ENCODE measurements around the gene LSM7. TPM values are rescaled to one million over a fixed set of nuclear protein-coding genes. Genes with fewer than 3 reads are reported as not detected.

Gene LSM7
- total RNA-seq, 6 donors from 2014 or later, result 58.6 to 127 (median 89.8) TPM

DNA sequence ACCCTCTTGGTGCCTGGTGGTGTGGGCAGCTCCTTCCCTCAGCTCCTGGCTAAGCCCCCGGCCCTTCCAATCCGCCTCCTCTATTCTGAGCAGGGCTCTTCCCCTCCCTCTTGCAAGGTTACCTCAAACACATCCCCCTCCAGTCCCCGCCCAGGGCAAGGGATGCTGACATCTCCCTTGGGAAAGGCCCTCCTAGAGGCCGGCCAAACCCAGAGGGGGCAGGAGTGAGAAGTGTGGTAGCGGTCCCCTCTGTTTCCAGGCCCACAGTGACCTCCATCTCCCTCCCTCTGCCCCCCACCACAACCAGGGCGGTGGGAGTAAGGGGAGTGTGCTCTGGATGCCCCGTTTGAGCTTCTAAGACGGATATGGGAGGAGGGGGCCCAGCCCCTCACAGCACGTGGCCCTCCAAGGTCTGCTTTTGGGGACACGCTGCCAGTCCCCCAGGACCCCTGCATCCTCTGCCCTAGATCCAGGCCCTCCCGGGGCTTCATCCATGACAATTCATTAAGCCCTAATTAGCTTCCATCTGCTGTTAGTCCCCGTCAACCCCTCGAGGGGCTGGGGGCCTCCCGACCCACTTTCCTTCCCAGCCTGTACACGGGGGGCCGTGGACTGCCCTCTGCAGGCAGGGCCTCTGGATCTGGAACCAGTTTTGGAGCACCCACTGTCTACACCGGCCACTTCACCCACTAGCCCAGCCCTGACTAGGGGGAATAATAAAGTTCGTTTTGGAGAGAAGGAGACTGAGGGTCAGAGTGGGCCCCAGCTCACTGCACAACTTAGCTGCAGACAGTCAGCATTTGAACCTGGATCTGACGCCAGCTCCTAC is 22.7 kb downstream of the LSM7 start:
- no peak overlapping the region for H3K4me3 ChIP-seq
- no peaks in the 10 kb centered on the region for H3K36me3 ChIP-seq
- no peak overlapping the region for H3K27ac ChIP-seq
- no peaks in the 10 kb centered on the region for H3K9me3 ChIP-seq
- ATAC-seq (ENCODE audit: low FRiP score in 2 of 2) (no peak), DNase-seq (no peak)
- H3K27me3 ChIP-seq, result peaks cover 2 to 36% (median 24%) of the 10 kb centered on the region in 4 donors
- WGBS, 2 donors, result 68 to 74% methylated on average over 16 to 19 of the region's 19 CpGs
- TF ChIP-seq, protein P1, sequence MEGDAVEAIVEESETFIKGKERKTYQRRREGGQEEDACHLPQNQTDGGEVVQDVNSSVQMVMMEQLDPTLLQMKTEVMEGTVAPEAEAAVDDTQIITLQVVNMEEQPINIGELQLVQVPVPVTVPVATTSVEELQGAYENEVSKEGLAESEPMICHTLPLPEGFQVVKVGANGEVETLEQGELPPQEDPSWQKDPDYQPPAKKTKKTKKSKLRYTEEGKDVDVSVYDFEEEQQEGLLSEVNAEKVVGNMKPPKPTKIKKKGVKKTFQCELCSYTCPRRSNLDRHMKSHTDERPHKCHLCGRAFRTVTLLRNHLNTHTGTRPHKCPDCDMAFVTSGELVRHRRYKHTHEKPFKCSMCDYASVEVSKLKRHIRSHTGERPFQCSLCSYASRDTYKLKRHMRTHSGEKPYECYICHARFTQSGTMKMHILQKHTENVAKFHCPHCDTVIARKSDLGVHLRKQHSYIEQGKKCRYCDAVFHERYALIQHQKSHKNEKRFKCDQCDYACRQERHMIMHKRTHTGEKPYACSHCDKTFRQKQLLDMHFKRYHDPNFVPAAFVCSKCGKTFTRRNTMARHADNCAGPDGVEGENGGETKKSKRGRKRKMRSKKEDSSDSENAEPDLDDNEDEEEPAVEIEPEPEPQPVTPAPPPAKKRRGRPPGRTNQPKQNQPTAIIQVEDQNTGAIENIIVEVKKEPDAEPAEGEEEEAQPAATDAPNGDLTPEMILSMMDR (IDR thresholded peaks at IDR 0.05), result no peak
- no peak for TF ChIP-seq POLR2AphosphoS5 (IDR thresholded peaks at IDR 0.05)
- peaks cover 5 to 22% (median 15%) of the 10 kb centered on the region in 4 donors for H3K4me1 ChIP-seq

DNA sequence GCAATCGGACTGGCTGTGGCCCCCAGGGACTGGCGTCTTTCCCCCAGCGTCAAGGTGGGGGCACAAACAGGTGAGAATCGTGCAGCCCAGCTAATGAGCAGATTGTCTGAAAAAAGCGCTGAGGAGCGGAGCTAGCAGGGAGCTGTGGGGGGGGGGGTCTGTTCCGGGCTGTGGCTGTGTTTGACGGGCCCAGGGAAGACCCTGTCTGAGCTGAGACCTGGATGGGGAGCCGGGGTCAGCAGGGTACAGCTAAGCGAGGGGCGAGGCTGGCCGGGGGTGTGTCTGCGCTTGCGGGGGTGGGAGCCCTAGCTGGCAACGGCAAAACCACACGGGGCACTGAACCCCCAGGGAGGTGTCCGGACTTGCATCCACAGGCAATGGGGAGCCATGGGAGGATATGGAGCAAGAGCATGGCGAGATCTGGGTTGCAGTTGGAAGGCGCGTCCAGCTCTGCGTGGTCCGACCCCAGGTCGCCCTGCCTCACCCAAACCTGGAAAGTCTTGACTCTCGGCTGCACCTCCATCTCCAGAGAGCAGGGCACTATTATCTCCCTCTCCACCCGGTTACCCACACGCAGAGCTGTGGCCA is 25.1 kb downstream of the LSM7 start:
- 68 to 72% methylated on average over 25 to 26 of the region's 26 CpGs for WGBS, 2 donors
- peaks cover 2 to 35% (median 17%) of the 10 kb centered on the region in 4 donors for H3K27me3 ChIP-seq
- TF ChIP-seq POLR2A (IDR thresholded peaks at IDR 0.05), result no peak
- TF ChIP-seq POLR2AphosphoS5 (IDR thresholded peaks at IDR 0.05), result no peak
- no peak for TF ChIP-seq EP300 (IDR thresholded peaks at IDR 0.05)
- TF ChIP-seq, protein P1 (IDR thresholded peaks at IDR 0.05), result no peak
- H3K4me3 ChIP-seq, result no peak overlapping the region
- peaks cover 5 to 19% (median 13%) of the 10 kb centered on the region in 4 donors for H3K4me1 ChIP-seq
- ATAC-seq (ENCODE audit: low FRiP score in 2 of 2) (no peak), DNase-seq (no peak)
- no peak overlapping the region for H3K27ac ChIP-seq
- H3K9me3 ChIP-seq, result no peaks in the 10 kb centered on the region
- no peaks in the 10 kb centered on the region for H3K36me3 ChIP-seq

DNA sequence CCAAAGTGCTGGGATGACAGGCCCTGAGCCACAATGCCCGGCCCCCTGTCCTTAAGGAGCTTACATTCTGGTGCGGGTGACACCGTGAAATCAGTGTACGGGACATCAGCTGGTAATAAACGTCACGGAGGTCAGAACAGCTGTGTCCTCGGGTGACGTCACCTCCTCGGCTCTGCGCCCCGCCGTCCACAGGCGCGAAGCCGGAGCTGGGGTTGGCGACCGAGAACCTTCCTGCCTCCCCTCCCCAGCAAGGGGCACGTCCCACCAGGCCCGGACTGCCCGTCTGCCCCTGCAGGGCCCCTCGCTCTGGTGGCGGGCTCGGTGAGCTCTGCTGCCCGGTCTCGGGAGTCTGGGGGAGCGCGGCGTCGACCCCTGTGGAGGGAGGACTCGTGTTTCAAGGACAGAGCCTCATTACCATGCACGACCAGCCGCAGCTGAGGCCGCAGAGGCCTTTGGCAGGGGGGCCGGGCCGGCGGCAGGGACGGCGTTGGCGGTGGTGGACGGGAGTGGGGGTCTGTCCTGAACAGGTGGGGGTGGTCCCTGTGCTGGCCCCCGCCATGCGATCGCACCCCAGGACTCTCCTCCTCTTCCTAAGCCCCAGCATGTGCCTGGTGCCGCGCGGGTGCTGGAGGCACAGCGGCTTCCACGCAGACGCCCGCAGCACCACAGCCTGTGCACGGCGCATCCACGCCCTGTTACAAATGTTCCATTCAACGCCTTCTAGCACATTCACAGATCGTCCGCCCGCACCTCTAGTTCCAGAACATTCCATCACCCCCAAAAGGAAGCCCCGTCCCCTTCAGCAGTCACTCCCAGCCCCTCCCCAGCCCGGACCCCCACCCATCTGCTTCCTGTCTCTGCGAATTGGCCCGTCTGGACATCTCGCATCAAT is 25.8 kb downstream of the LSM7 start:
- ATAC-seq (ENCODE audit: low FRiP score in 2 of 2) (peak in 1 of 2 donors; percentile 64), DNase-seq (peak; percentile 49 to 87)
- no peaks in the 10 kb centered on the region for H3K36me3 ChIP-seq
- peak overlapping the region in 1 of 4 donors; percentile 11 for H3K4me3 ChIP-seq
- WGBS, 2 donors, result 15 to 16% methylated on average over 25 to 38 of the region's 62 CpGs
- H3K4me1 ChIP-seq, result peaks cover 5 to 13% (median 10%) of the 10 kb centered on the region in 4 donors
- TF ChIP-seq, protein P1 (IDR thresholded peaks at IDR 0.05), result no peak
- no peak overlapping the region for H3K27ac ChIP-seq
- peaks cover 2 to 29% (median 14%) of the 10 kb centered on the region in 4 donors for H3K27me3 ChIP-seq
- H3K9me3 ChIP-seq, result no peaks in the 10 kb centered on the region

DNA sequence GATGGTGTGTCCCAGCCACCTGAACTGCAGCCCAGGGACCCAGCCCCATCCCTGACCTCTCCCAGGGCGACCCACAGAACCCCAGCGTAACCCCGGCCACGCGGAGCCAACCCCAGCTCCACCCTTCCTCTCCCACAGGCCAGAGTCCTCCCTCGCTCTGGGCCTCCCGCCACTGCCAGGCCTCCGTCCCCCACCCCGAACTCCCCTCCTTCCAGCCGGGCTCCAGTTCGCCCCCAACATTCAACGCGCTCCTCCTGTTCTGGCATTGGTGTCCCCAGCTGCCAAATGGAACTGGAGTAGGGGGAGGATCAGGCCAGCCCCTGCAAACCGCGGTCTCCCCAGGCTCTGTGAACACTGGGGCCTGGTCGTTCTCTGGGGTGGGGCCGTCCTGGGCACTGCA is 27.9 kb downstream of the LSM7 start:
- WGBS, 2 donors, result 68 to 76% methylated on average over 13 of the region's 17 CpGs
- H3K36me3 ChIP-seq, result no peaks in the 10 kb centered on the region
- DNase-seq, result no peak
- no peak overlapping the region for H3K4me3 ChIP-seq
- no peak overlapping the region for H3K27ac ChIP-seq
- no peak for ATAC-seq (ENCODE audit: low FRiP score in 2 of 2)
- H3K4me1 ChIP-seq, result peaks cover 5 to 12% (median 10%) of the 10 kb centered on the region in 4 donors
- no peaks in the 10 kb centered on the region for H3K9me3 ChIP-seq
- H3K27me3 ChIP-seq, result peaks cover 0 to 21% (median 4%) of the 10 kb centered on the region in 4 donors
- TF ChIP-seq EP300 (IDR thresholded peaks at IDR 0.05), result no peak
- no peak for TF ChIP-seq POLR2A (IDR thresholded peaks at IDR 0.05)
- TF ChIP-seq POLR2AphosphoS5 (IDR thresholded peaks at IDR 0.05), result no peak
- TF ChIP-seq, protein P1 (IDR thresholded peaks at IDR 0.05), result no peak
